ENCODE results near the gene EXOC5.

GRCh38 chr14:57268161-57269069, at the start of gene EXOC5, which contains the start of gene AP5M1:
- TF ChIP-seq, protein P1, sequence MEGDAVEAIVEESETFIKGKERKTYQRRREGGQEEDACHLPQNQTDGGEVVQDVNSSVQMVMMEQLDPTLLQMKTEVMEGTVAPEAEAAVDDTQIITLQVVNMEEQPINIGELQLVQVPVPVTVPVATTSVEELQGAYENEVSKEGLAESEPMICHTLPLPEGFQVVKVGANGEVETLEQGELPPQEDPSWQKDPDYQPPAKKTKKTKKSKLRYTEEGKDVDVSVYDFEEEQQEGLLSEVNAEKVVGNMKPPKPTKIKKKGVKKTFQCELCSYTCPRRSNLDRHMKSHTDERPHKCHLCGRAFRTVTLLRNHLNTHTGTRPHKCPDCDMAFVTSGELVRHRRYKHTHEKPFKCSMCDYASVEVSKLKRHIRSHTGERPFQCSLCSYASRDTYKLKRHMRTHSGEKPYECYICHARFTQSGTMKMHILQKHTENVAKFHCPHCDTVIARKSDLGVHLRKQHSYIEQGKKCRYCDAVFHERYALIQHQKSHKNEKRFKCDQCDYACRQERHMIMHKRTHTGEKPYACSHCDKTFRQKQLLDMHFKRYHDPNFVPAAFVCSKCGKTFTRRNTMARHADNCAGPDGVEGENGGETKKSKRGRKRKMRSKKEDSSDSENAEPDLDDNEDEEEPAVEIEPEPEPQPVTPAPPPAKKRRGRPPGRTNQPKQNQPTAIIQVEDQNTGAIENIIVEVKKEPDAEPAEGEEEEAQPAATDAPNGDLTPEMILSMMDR (IDR thresholded peaks at IDR 0.05): peak in 1 of 3 experiments; percentile 8
- TF ChIP-seq POLR2A (IDR thresholded peaks at IDR 0.05; ENCODE audit: low read depth): no peak

Data from esophagus muscularis mucosa (tissue), 3 donors.